Heart left ventricle (tissue), 16 donors: ENCODE data around the gene MMD2. TPM values are rescaled to one million over a fixed set of nuclear protein-coding genes. Genes with fewer than 3 reads are reported as not detected.

Experiments
- ATAC-seq, 4 donors: fragments of 200-7000 bp; cut with Tn5 transposase; one replicate each; pipeline ENCODE4 v1.9.1; 2020 to 2022; ENCODE audit warnings: moderate library complexity in 4 of 4, mild to moderate bottlenecking in 3 of 4, moderate number of reproducible peaks in 1 of 4
- DNase-seq, 5 donors: peaks; one replicate each; pipeline ENCODE4 v3.0.0-alpha.2; 2020
- H3K27ac ChIP-seq, 12 donors: fragments of 200-600 bp; sonication (generic) in 4 of 12; one replicate each; pipeline versions ENCODE4 v1.5.0 to v1.8.0; 2016 to 2022; ENCODE audit warnings: mild to moderate bottlenecking in 2 of 12
- H3K27me3 ChIP-seq, 9 donors: fragments of 200-600 bp; sonication (generic) in 2 of 9; one replicate each; pipeline versions ENCODE4 v1.5.1 to v1.8.0; 2016 to 2022; ENCODE audit warnings: mild to moderate bottlenecking in 3 of 9
- H3K36me3 ChIP-seq, 9 donors: fragments of 200-600 bp; sonication (generic) in 2 of 9; one replicate each; pipeline versions ENCODE4 v1.5.0 to v1.8.0; 2018 to 2022; ENCODE audit warnings: mild to moderate bottlenecking in 2 of 9
- H3K4me1 ChIP-seq, 12 donors: fragments of 200-600 bp; sonication (generic) in 4 of 12; one replicate each; pipeline versions ENCODE4 v1.5.0 to v1.8.0; 2016 to 2022; ENCODE audit warnings: mild to moderate bottlenecking in 3 of 12
- H3K4me3 ChIP-seq, 12 donors: fragments of 200-600 bp; sonication (generic) in 4 of 12; one replicate each; pipeline versions ENCODE4 v1.5.0 to v1.8.0; 2017 to 2022; ENCODE audit warnings: mild to moderate bottlenecking in 9 of 12, moderate library complexity in 4 of 12
- H3K9me3 ChIP-seq, 12 donors: fragments of 200-600 bp; sonication (generic) in 4 of 12; one replicate each; pipeline versions ENCODE4 v1.5.0 to v1.8.0; 2016 to 2022; ENCODE audit warnings: mild to moderate bottlenecking in 1 of 12
- CTCF ChIP-seq, 12 donors: fragments of 200-600 bp; sonication (generic) in 4 of 12; IDR thresholded peaks; one replicate each; pipeline versions ENCODE4 v1.5.0 to v1.8.0; 2018 to 2022; ENCODE audit warnings: antibody characterized with exemption in 12 of 12, mild to moderate bottlenecking in 5 of 12
- POLR2A ChIP-seq, 2 donors: fragments of 450-650 bp; IDR thresholded peaks; one replicate each; pipeline ENCODE4 v1.6.1; 2017; ENCODE audit warnings: antibody characterized with exemption in 2 of 2, mild to moderate bottlenecking in 2 of 2, moderate library complexity in 2 of 2
- WGBS, 4 donors: extraction: QIAGEN DNeasy Blood & Tissue Kit in 2 of 4; methylation state at CpG; one replicate each; pipeline versions ENCODE4 v1.1.5 to v1.1.7; 2013 to 2018; 5-methylcytosine and 5-hydroxymethylcytosine counted together
- intact Hi-C, 10 donors: fragments of 100-400 bp; cut with DNase I; formaldehyde crosslinking; loops; one replicate each; pipeline versions ENCODE4 v1.11.1 to v1.14.2; 2022
- polyA plus RNA-seq, 2 donors: library from polyadenylated mRNA; stranded (reverse); fragments of 200-250 nt; gene quantifications; one replicate each; pipeline ENCODE4 v1.2.3, GENCODE V29; 2013
- total RNA-seq, 9 donors: library from RNA; depleted of rRNA in 2 of 9; stranded (reverse); fragments of >200 nt in 2 of 9; fragmentation: NEBNext Ultra II Directional in 3 of 9; extraction: Animal tissue kit (Norgen Biotek cat#: 25700) in 3 of 9; gene quantifications; one replicate each; pipeline versions ENCODE4 v1.1.0 to v1.2.4, GENCODE V29; 2016 to 2023
- donor health status: ischemic (EF 13 %, LVEDD 7.1; RV severe dilation, severe dysfunction).
- donor health status: healthy with polysubstance abuse.
- donor health status: DM: no; HTN: yes; CAD: no.
- donor health status: DM: no; HTN: no; CAD: no.
- donor health status: ischemic (EF 25% LVEDD 6.9; RV normal size, moderate dysfunction).
- donor health status: ischemic (EF 25% LVEDD 5.7; RV mildly dilated, moderate dysfunction).
- donor health status: healthy.
- donor health status: DM: yes; HTN: yes; CAD: no.
- donor health status: ischemic (EF 35%, LVEDD 5.7; RV mildly dilated, moderate dysfunction).
- donor health status: nonischemic (EF 11% LVEDD 7.7; RV severe dilation, severe dysfunction).
- donor health status: DM: yes; HTN: yes; CAD: no.
- donor health status: PGD.
- donor health status: ischemic (EF 29% LVEDD 5.4; RV normal size, mild dysfunction).
- donor health status: nonischemic (EF 23%, LVEDD 6.1; RV moderate dilation, normal function).

Gene MMD2
- total and polyA plus RNA-seq, 11 donors = not detected

- no peak for ATAC-seq
- no peaks in the 10 kb centered on the region for H3K9me3 ChIP-seq
- no peak for DNase-seq
- peaks cover 0 to 12% (median 2%) of the 10 kb centered on the region in 12 donors for H3K4me1 ChIP-seq
- H3K27me3 ChIP-seq = peaks cover 10 to 83% (median 37%) of the 10 kb centered on the region in 9 donors
- TF ChIP-seq POLR2A (IDR thresholded peaks at IDR 0.05) = no peak
- TF ChIP-seq CTCF (IDR thresholded peaks at IDR 0.05) = no peak
- no peaks in the 10 kb centered on the region for H3K36me3 ChIP-seq
- WGBS, 4 donors = 21 to 28% (median 23%) methylated on average over 11 to 13 of the region's 13 CpGs
- intact Hi-C loops = no loop called here
- no peak overlapping the region for H3K27ac ChIP-seq
- H3K4me3 ChIP-seq = no peak overlapping the region
Measured at GRCh38 chr7:4957847-4958476, 1.0 kb downstream of the MMD2 start.

- 32 to 42% (median 39%) methylated on average over 10 to 11 of the region's 11 CpGs for WGBS, 4 donors
- no peak for DNase-seq
- H3K27ac ChIP-seq = no peak overlapping the region
- no peak overlapping the region for H3K4me3 ChIP-seq
- H3K36me3 ChIP-seq = no peaks in the 10 kb centered on the region
- H3K27me3 ChIP-seq = peaks cover 0 to 44% (median 4%) of the 10 kb centered on the region in 9 donors
- TF ChIP-seq CTCF (IDR thresholded peaks at IDR 0.05) = no peak
- no peak for TF ChIP-seq POLR2A (IDR thresholded peaks at IDR 0.05)
- H3K4me1 ChIP-seq = no peaks in the 10 kb centered on the region
- intact Hi-C loops = no loop called here
- ATAC-seq = no peak
- peaks cover 0 to 8% (median 1%) of the 10 kb centered on the region in 12 donors for H3K9me3 ChIP-seq
Measured at GRCh38 chr7:4951903-4952636, 6.9 kb downstream of the MMD2 start.

- TF ChIP-seq POLR2A (IDR thresholded peaks at IDR 0.05) (no peak), CTCF (IDR thresholded peaks at IDR 0.05) (no peak)
- no peak for ATAC-seq
- no peak for DNase-seq
- Histone ChIP-seq H3K4me3 (no peak overlapping the region), H3K27me3 (peaks cover 0 to 37% (median 4%) of the 10 kb centered on the region in 9 donors), H3K4me1 (no peaks in the 10 kb centered on the region), H3K36me3 (no peaks in the 10 kb centered on the region), H3K27ac (no peak overlapping the region), H3K9me3 (peaks cover 0 to 8% (median 1%) of the 10 kb centered on the region in 12 donors)
- intact Hi-C loops = no loop called here
- 60 to 76% (median 71%) methylated on average over 5 of the region's 5 CpGs for WGBS, 4 donors
Measured at GRCh38 chr7:4951304-4951703, 7.7 kb downstream of the MMD2 start.

- peaks cover 0 to 8% (median 1%) of the 10 kb centered on the region in 12 donors for H3K9me3 ChIP-seq
- H3K27ac ChIP-seq = no peak overlapping the region
- no peak overlapping the region for H3K4me3 ChIP-seq
- DNase-seq (no peak), ATAC-seq (no peak)
- H3K4me1 ChIP-seq = no peaks in the 10 kb centered on the region
- intact Hi-C loops = no loop called here
- 91 to 95% (median 91%) methylated on average over 7 of the region's 7 CpGs for WGBS, 4 donors
- H3K36me3 ChIP-seq = no peaks in the 10 kb centered on the region
- H3K27me3 ChIP-seq = peaks cover 0 to 14% (median 0%) of the 10 kb centered on the region in 9 donors
- no peak for TF ChIP-seq POLR2A (IDR thresholded peaks at IDR 0.05)
- no peak for TF ChIP-seq CTCF (IDR thresholded peaks at IDR 0.05)
Measured at GRCh38 chr7:4948402-4948801, 10.6 kb downstream of the MMD2 start.
